ENCODE data around the gene TMEM266. TPM values are rescaled to one million over a fixed set of nuclear protein-coding genes. Genes with fewer than 3 reads are reported as not detected.

Gene TMEM266
- total and polyA plus RNA-seq, 3 donors from 2014 or later = 4.2 to 12.4 (median 6.0) TPM

DNA sequence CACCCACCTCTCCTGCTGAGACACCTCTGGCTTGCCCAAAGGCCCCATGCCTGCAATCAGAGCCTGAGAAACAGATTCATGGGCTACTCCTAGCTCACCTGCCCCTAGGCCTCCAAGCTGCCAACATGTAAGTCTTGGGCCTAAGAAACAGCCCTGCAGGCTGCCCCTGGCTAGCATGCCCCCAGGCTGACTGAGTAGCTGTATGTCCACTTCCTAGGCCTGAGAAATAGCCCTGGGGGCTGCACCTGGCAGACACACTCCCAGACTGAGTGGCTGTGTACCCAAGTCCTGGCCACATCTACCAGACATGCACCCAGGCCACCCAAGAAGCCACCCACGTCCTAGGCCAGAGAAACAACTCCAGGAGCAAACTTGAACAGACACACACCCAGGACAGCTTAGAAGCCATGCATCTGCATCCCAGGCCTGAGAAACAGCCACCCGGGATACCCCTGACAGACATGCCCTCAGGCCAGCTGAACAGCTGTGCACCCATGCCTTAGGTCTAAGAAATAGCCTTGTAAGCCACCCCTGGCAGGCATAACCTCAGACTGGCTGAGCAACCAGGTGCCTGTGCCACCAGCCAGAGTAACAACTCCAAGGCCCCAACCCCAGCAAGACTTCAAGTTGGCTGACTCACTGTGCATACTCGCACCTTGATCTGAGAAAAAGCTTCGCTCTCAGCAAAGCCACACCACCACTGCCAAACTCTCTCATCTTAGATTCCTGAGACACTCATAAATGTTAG, 35.6 kb upstream of the TMEM266 start:
- no peaks in the 10 kb centered on the region for H3K9me3 ChIP-seq
- 95% methylated on average over 4 of the region's 4 CpGs; no CpG with 5 or more reads in 1 of the 2 donors for WGBS, 2 donors
- intact Hi-C loops (cut with DNase I; ENCODE audit: low total_unique reads) = no loop called here
- H3K4me3 ChIP-seq = no peak overlapping the region
- no peaks in the 10 kb centered on the region for H3K27me3 ChIP-seq
- no peak overlapping the region for H3K27ac ChIP-seq
- TF ChIP-seq POLR2A (IDR thresholded peaks at IDR 0.05) = no peak
- TF ChIP-seq, protein P1, sequence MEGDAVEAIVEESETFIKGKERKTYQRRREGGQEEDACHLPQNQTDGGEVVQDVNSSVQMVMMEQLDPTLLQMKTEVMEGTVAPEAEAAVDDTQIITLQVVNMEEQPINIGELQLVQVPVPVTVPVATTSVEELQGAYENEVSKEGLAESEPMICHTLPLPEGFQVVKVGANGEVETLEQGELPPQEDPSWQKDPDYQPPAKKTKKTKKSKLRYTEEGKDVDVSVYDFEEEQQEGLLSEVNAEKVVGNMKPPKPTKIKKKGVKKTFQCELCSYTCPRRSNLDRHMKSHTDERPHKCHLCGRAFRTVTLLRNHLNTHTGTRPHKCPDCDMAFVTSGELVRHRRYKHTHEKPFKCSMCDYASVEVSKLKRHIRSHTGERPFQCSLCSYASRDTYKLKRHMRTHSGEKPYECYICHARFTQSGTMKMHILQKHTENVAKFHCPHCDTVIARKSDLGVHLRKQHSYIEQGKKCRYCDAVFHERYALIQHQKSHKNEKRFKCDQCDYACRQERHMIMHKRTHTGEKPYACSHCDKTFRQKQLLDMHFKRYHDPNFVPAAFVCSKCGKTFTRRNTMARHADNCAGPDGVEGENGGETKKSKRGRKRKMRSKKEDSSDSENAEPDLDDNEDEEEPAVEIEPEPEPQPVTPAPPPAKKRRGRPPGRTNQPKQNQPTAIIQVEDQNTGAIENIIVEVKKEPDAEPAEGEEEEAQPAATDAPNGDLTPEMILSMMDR (IDR thresholded peaks at IDR 0.05) = no peak
- no peak for DNase-seq
- H3K36me3 ChIP-seq (ENCODE audit: low read depth, missing control alignments) = no peaks in the 10 kb centered on the region
- H3K4me1 ChIP-seq = no peaks in the 10 kb centered on the region

DNA sequence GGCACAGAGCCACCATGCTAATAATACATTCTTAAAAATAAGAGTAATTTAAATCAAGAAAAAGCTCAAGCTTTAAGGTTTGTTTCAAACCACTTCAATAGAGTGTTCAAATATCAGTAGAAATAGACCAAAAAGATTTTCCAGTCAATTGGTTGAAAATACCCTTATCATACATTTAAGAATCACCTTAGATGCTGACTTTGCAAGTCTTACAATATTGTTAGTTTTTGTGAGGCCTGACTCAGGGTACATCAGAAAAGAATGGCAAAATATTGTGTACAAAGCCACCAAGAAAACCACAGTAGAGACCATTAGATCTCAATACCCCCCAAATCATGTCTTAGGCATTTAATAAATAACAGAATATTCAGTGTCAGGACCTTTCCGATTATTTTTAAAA, 27.7 kb upstream of the TMEM266 start:
- 85 to 93% methylated on average over 1 of the region's 1 CpG for WGBS, 2 donors
- intact Hi-C loops (cut with DNase I; ENCODE audit: low total_unique reads) = no loop called here
- H3K27me3 ChIP-seq = no peaks in the 10 kb centered on the region
- no peak overlapping the region for H3K27ac ChIP-seq
- H3K36me3 ChIP-seq (ENCODE audit: low read depth, missing control alignments) = no peaks in the 10 kb centered on the region
- H3K4me3 ChIP-seq = no peak overlapping the region
- no peak for DNase-seq
- TF ChIP-seq, protein P1 (IDR thresholded peaks at IDR 0.05) = no peak
- no peak for TF ChIP-seq POLR2A (IDR thresholded peaks at IDR 0.05)
- no peaks in the 10 kb centered on the region for H3K4me1 ChIP-seq
- H3K9me3 ChIP-seq = no peaks in the 10 kb centered on the region

DNA sequence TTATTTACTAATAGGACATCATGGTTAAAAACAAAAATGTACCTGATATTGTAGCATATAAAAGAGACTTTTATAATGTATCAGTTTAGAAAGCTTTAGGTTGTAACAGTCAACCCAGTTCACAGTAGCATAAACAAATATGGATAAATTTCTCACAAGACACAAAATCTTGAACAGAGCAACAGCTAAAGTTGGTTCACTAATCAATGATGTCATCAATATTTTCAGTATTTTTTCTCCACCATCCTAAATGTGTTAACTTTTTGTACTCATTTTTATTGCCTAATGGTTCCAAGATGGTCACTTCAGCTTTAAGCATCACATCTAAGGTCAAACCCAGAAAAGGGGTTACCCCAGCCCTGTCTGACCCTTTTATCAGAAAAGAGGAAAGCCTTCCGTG, 26.3 kb upstream of the TMEM266 start:
- Histone ChIP-seq H3K4me3 (no peak overlapping the region), H3K4me1 (no peaks in the 10 kb centered on the region), H3K27ac (no peak overlapping the region), H3K36me3 (ENCODE audit: low read depth, missing control alignments) (no peaks in the 10 kb centered on the region), H3K9me3 (no peaks in the 10 kb centered on the region), H3K27me3 (no peaks in the 10 kb centered on the region)
- no peak for DNase-seq
- intact Hi-C loops (cut with DNase I; ENCODE audit: low total_unique reads) = no loop called here
- WGBS, 2 donors = 90 to 93% methylated on average over 1 of the region's 1 CpG
- TF ChIP-seq POLR2A (IDR thresholded peaks at IDR 0.05) = no peak
- TF ChIP-seq, protein P1 (IDR thresholded peaks at IDR 0.05) = no peak

DNA sequence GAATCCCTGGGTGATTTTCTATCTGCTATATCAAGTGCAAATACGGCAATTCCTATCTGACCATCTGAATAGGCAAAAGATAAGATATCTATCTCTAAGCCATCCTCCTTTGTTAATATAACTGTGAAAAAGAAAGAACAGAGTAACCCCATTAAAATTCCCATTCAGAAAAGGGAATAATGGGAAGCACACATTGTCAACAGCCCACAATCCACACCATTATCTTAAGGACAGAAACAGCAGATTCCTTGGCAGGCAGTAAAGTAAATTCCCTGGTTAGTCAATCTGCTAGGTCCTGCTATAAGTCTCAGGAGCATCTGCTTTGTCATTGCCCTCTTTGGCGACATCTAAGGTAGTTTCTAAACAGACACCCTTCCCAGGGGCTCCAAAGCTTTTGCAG, 25.7 kb upstream of the TMEM266 start:
- H3K27me3 ChIP-seq = no peaks in the 10 kb centered on the region
- TF ChIP-seq POLR2A (IDR thresholded peaks at IDR 0.05) = no peak
- TF ChIP-seq, protein P1 (IDR thresholded peaks at IDR 0.05) = no peak
- no peaks in the 10 kb centered on the region for H3K9me3 ChIP-seq
- intact Hi-C loops (cut with DNase I; ENCODE audit: low total_unique reads) = no loop called here
- 72 to 81% methylated on average over 2 of the region's 2 CpGs for WGBS, 2 donors
- H3K36me3 ChIP-seq (ENCODE audit: low read depth, missing control alignments) = no peaks in the 10 kb centered on the region
- H3K27ac ChIP-seq = no peak overlapping the region
- no peaks in the 10 kb centered on the region for H3K4me1 ChIP-seq
- DNase-seq = no peak
- H3K4me3 ChIP-seq = no peak overlapping the region

DNA sequence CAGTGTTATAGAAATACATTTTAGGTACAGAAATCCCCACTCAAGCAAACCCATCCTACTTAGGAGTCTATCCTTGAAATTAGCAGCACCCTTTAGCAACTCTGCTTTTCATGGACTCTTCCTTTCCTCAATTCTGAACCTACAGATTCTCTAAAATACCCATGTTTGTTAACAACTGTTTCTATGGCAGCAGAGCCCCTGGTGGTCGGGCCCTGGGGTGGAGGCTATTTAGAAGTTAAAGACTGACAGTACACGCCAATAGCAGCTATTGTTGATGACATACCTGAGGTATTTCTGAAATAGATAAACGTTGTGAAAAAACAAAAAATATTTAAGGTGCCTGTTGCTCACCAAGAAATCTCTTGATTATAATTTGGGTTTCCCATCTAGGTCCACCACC, 24.2 kb upstream of the TMEM266 start:
- Histone ChIP-seq H3K36me3 (ENCODE audit: low read depth, missing control alignments) (no peaks in the 10 kb centered on the region), H3K4me1 (no peaks in the 10 kb centered on the region), H3K27me3 (no peaks in the 10 kb centered on the region), H3K9me3 (no peaks in the 10 kb centered on the region), H3K4me3 (no peak overlapping the region), H3K27ac (no peak overlapping the region)
- TF ChIP-seq, protein P1 (IDR thresholded peaks at IDR 0.05) = no peak
- no peak for TF ChIP-seq POLR2A (IDR thresholded peaks at IDR 0.05)
- DNase-seq = no peak
- intact Hi-C loops (cut with DNase I; ENCODE audit: low total_unique reads) = no loop called here
- 58 to 64% methylated on average over 3 of the region's 3 CpGs for WGBS, 2 donors

All from testis (tissue), 3 donors.